ENCODE results near the gene ZNF101. TPM values are rescaled to one million over a fixed set of nuclear protein-coding genes. Genes with fewer than 3 reads are reported as not detected.

Gene ZNF101
- total and polyA plus RNA-seq, 8 donors, result 3.3 to 7.1 (median 4.3) TPM

DNA sequence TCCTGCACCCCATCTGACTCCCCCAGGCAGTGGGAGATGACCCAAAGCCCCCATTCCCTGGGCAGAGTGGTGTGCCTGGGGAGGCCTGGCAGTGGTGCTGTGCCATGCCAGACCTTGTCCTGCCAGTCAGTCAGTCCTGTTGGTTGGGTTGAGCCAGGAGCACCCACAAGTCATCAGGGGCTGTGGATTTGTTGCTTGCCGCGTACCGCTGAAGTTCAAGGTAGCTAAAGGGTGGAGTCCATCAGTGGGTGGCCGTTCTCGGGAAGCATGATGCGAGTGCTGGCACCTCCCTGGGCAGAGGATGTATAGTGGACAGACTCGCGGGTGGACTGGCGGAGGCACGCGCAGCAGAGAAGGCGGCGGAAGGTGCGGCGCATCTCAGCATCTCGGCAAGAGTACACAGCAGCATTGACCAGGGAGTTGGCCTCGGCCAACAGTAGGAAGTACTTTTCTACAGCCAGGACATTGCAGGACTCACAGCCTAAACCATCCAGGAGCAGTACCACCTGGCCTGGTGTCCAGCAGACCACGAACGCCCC lies 44.5 kb upstream of the ZNF101 start:
- Histone ChIP-seq H3K27me3 (no peaks in the 10 kb centered on the region), H3K36me3 (no peaks in the 10 kb centered on the region), H3K4me1 (no peaks in the 10 kb centered on the region), H3K9me3 (no peaks in the 10 kb centered on the region), H3K4me3 (no peak overlapping the region), H3K27ac (no peak overlapping the region)
- no peak for FAIRE-seq
- TF ChIP-seq, protein P1, sequence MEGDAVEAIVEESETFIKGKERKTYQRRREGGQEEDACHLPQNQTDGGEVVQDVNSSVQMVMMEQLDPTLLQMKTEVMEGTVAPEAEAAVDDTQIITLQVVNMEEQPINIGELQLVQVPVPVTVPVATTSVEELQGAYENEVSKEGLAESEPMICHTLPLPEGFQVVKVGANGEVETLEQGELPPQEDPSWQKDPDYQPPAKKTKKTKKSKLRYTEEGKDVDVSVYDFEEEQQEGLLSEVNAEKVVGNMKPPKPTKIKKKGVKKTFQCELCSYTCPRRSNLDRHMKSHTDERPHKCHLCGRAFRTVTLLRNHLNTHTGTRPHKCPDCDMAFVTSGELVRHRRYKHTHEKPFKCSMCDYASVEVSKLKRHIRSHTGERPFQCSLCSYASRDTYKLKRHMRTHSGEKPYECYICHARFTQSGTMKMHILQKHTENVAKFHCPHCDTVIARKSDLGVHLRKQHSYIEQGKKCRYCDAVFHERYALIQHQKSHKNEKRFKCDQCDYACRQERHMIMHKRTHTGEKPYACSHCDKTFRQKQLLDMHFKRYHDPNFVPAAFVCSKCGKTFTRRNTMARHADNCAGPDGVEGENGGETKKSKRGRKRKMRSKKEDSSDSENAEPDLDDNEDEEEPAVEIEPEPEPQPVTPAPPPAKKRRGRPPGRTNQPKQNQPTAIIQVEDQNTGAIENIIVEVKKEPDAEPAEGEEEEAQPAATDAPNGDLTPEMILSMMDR (IDR thresholded peaks at IDR 0.05), result no peak
- WGBS, 2 donors, result 92 to 94% methylated on average over 19 of the region's 19 CpGs
- intact Hi-C loops (cut with DNase I), result no loop called here
- no peak for ATAC-seq
- DNase-seq, result peak in 1 of 6 donors; percentile 33

DNA sequence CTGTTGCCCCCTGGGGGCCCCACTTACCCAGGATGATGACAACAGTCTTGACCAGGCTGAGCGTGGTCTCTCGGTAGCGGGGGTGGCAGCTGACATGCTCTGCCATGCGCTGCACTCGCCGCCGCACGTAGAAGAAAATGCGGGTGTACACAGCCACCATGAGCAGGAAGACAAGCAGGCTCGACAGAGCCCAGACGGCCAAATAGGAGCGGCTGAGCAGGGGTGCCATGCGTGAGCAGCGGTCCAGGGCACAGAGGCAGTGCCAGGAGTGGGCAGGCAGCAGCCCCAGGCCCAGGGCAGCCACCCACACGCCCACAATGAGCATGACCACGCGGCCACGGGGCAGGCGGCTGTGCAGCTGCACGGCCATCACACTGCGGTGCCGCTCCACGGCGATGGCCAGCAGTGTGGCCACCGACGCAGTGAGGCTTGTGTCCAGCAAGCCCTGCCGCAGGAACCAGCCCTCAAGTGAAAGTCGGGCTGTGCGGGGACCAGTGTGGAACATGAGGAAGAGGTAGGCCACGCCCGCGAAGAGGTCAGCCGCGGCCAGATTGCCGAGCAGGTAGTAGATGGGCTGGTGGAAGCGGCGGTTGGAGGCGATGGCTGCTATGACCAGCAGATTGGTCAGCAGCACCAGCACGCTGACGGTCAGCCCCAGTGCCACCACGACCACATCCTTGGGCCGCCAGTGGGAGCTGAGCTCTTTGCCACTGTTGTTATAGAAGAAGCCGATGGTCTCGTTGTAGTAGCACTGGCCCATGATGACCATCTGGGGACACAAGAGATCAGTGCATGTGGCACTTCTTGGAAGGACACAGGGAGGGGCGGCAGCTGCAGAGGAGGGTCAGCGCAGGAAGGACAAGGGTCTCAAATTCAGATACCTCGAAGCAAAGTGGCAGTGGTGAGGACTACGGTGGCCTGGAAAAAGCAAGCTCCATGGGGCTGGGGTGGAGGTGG lies 41.8 kb upstream of the ZNF101 start:
- H3K4me1 ChIP-seq, result no peaks in the 10 kb centered on the region
- WGBS, 2 donors, result 93 to 94% methylated on average over 48 of the region's 48 CpGs
- peak overlapping the region in 2 of 4 donors; percentile 82 to 91 for H3K27ac ChIP-seq
- TF ChIP-seq, protein P1 (IDR thresholded peaks at IDR 0.05), result no peak
- peak in 1 of 6 donors; percentile 82 for DNase-seq
- intact Hi-C loops (cut with DNase I), result no loop called here
- no peak for ATAC-seq
- no peak for FAIRE-seq
- no peaks in the 10 kb centered on the region for H3K36me3 ChIP-seq
- no peaks in the 10 kb centered on the region for H3K9me3 ChIP-seq
- no peaks in the 10 kb centered on the region for H3K27me3 ChIP-seq
- H3K4me3 ChIP-seq, result peak overlapping the region in 2 of 4 donors; percentile 80

DNA sequence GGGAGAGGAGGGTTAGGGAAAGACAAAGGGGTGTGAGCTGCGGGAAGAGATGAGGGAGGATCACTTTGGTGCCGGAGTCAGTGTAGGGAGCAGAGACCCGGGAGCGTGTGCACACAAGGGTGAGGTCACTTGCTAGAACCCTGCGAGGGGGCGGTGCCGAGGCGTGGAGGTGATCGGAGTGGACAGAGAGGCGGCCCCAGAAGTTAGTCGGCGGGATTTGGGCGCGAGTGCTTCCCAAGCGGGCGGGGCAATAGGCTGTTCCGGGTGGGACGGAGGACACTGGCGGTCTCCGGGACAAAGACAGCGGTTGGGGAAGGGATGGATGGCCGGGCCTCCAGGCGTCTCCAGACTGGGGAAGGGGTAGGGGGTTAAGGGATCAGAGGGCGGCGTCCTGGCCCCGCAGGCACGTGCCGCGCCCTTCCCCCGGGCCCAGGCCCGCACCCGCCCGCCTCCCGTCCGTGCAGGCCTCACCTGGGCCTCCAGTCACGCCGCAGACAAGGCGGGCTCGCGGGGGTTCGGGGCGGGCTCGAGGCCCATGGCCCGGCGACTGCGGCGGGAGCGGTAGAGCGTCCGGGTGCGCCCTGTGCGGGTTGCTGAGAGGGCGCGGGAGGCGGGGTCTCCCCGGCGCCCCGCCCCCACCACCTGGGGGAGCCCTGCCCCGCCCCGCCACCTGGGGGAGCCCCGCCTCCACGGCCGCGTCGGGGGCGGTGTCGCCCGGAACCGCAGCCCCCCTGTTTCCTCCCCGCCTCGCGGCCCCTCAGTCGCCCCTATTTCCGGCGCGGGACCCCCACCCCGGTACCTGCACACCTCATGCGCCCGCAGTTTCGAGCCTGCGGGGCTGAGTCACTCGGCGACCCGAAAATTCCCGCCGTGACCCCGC lies 40.8 kb upstream of the ZNF101 start, which contains the start of gene LPAR2:
Gene LPAR2, minus strand, starts transcription at position 600 of the 880 bp plus-strand sequence. CDS start 945 bp downstream, outside the sequence.
- intact Hi-C loops (cut with DNase I), result no loop called here
- WGBS, 2 donors, result 1% methylated on average over 40 to 87 of the region's 87 CpGs
- no peaks in the 10 kb centered on the region for H3K9me3 ChIP-seq
- TF ChIP-seq, protein P1 (IDR thresholded peaks at IDR 0.05), result no peak
- no peaks in the 10 kb centered on the region for H3K27me3 ChIP-seq
- no peaks in the 10 kb centered on the region for H3K4me1 ChIP-seq
- DNase-seq (peak; percentile 66 to 90 (median 78)), ATAC-seq (peak; percentile 90 to 93 (median 92)), FAIRE-seq (no peak)
- H3K27ac ChIP-seq, result peak within 1 kb of the TSS; percentile 82 to 93 (median 89)
- peak within 1 kb of the TSS; percentile 47 to 80 (median 64) for H3K4me3 ChIP-seq
- H3K36me3 ChIP-seq, result no peaks in the 10 kb centered on the region

DNA sequence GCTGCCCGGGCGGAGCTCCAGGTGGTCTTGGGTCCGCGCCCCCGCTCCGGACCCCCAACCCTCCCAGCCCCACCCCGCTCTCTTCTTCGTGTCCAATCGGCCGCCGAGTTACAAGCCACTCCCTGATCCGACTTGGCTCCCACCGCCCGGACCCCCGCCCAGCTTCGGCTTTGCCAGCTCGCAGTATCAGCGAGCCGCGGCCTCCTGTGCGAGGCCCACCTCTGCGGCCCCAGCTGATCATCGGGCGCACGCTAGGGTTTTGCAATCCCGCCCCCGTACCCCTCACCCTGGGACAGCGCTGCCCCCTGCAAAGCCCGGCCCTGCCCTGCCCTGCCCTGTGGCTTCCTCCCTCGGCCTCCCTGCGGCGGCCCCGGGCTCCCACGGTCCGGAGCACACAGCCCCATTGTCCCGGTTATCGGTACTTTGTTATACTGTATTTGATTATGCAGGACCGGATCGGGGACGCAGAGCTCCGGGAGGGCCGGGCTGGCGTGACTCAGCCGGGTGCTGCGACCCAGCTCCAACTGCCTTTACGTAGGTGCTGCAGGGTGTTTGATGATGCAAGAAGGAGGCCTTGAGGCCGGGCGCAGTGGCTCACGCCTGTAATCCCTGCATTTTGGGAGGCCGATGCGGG lies 40.0 kb upstream of the ZNF101 start:
- TF ChIP-seq, protein P1 (IDR thresholded peaks at IDR 0.05), result no peak
- ATAC-seq, result peak; percentile 68 to 83 (median 72)

More for the DNA sequence above, 40.0 kb upstream of the ZNF101 start:
- H3K9me3 ChIP-seq, result no peaks in the 10 kb centered on the region
- no peaks in the 10 kb centered on the region for H3K36me3 ChIP-seq
- H3K27ac ChIP-seq, result peak overlapping the region; percentile 82 to 93 (median 89)
- H3K27me3 ChIP-seq, result no peaks in the 10 kb centered on the region
- DNase-seq (peak; percentile 45 to 89 (median 81)), FAIRE-seq (no peak)
- no peaks in the 10 kb centered on the region for H3K4me1 ChIP-seq
- WGBS, 2 donors, result 3 to 4% methylated on average over 36 to 51 of the region's 51 CpGs
- H3K4me3 ChIP-seq, result peak overlapping the region; percentile 47 to 80 (median 64)
- intact Hi-C loops (cut with DNase I), result no loop called here

Measured in pancreas (tissue), 10 donors.